ENCODE measurements around the gene MFSD6. TPM values are rescaled to one million over a fixed set of nuclear protein-coding genes. Genes with fewer than 3 reads are reported as not detected.

MFSD6 gene
- total RNA-seq, 1 donor from 2014 or later: 52.4 TPM

- DNase-seq (ENCODE audit: low read depth): no peak
- Histone ChIP-seq H3K27me3 (ENCODE audit: control insufficient read depth, insufficient read depth, low read length) (no peaks in the 10 kb centered on the region), H3K4me3 (ENCODE audit: low read depth, low read length) (no peak overlapping the region), H3K36me3 (ENCODE audit: control insufficient read depth, insufficient read depth, low read length) (no peaks in the 10 kb centered on the region)
- TF ChIP-seq CTCF (IDR thresholded peaks at IDR 0.05; ENCODE audit: insufficient read depth, low read length, poor library complexity, severe bottlenecking): no peak
Measured at GRCh38 chr2:190519975-190520767, 112.0 kb downstream of the MFSD6 start.

- TF ChIP-seq CTCF (IDR thresholded peaks at IDR 0.05; ENCODE audit: insufficient read depth, low read length, poor library complexity, severe bottlenecking): no peak
Measured at GRCh38 chr2:190524928-190525327, 116.8 kb downstream of the MFSD6 start.

GRCh38 chr2:190526105-190526750 lies 118.1 kb downstream of the MFSD6 start:
- no peak overlapping the region for H3K4me3 ChIP-seq (ENCODE audit: low read depth, low read length)
- H3K27me3 ChIP-seq (ENCODE audit: control insufficient read depth, insufficient read depth, low read length): no peaks in the 10 kb centered on the region
- DNase-seq (ENCODE audit: low read depth): no peak
- TF ChIP-seq CTCF (IDR thresholded peaks at IDR 0.05; ENCODE audit: insufficient read depth, low read length, poor library complexity, severe bottlenecking): no peak
- no peaks in the 10 kb centered on the region for H3K36me3 ChIP-seq (ENCODE audit: control insufficient read depth, insufficient read depth, low read length)

More at GRCh38 chr2:190524928-190525327, 116.8 kb downstream of the MFSD6 start:
- no peaks in the 10 kb centered on the region for H3K27me3 ChIP-seq (ENCODE audit: control insufficient read depth, insufficient read depth, low read length)
- no peak overlapping the region for H3K4me3 ChIP-seq (ENCODE audit: low read depth, low read length)
- no peak for DNase-seq (ENCODE audit: low read depth)
- H3K36me3 ChIP-seq (ENCODE audit: control insufficient read depth, insufficient read depth, low read length): no peaks in the 10 kb centered on the region

GRCh38 chr2:190527214-190527613 lies 119.1 kb downstream of the MFSD6 start:
- Histone ChIP-seq H3K4me3 (ENCODE audit: low read depth, low read length) (no peak overlapping the region), H3K36me3 (ENCODE audit: control insufficient read depth, insufficient read depth, low read length) (no peaks in the 10 kb centered on the region), H3K27me3 (ENCODE audit: control insufficient read depth, insufficient read depth, low read length) (no peaks in the 10 kb centered on the region)
- no peak for DNase-seq (ENCODE audit: low read depth)
- no peak for TF ChIP-seq CTCF (IDR thresholded peaks at IDR 0.05; ENCODE audit: insufficient read depth, low read length, poor library complexity, severe bottlenecking)

GRCh38 chr2:190527918-190528317 lies 119.8 kb downstream of the MFSD6 start:
- Histone ChIP-seq H3K4me3 (ENCODE audit: low read depth, low read length) (no peak overlapping the region), H3K36me3 (ENCODE audit: control insufficient read depth, insufficient read depth, low read length) (no peaks in the 10 kb centered on the region), H3K27me3 (ENCODE audit: control insufficient read depth, insufficient read depth, low read length) (no peaks in the 10 kb centered on the region)
- DNase-seq (ENCODE audit: low read depth): no peak
- no peak for TF ChIP-seq CTCF (IDR thresholded peaks at IDR 0.05; ENCODE audit: insufficient read depth, low read length, poor library complexity, severe bottlenecking)

All from kidney epithelial cell (primary cell).